HepG2 (cell line): ENCODE results near the gene SCAANT1. TPM values are rescaled to one million over a fixed set of nuclear protein-coding genes. Genes with fewer than 3 reads are reported as not detected.

Experiments used
- ATAC-seq: fragments of 200-7000 bp; cut with Tn5 transposase; 3 replicates; pipeline ENCODE4 v1.9.1; 2020; ENCODE audit warnings: mild to moderate bottlenecking, moderate library complexity
- BruUV-seq: library from RNA; stranded (reverse); fragments of 400-500 nt; replicated peaks from 2 replicates; lab custom pipeline; 2021; lab: Mats Ljungman, UMichigan
- CTCF ChIA-PET: fragments of 300-600 bp; formaldehyde crosslinking; extraction: SDS; loops from one replicate; lab custom pipeline; 2021; ENCODE audit warnings: low total read pairs, inconsistent platforms, low intra/inter-chr PET ratio; lab: Yijun Ruan, JAX
- POLR2A ChIA-PET: fragments of 350-600 bp; sonication (Branson Sonifier 250); formaldehyde crosslinking; loops from one replicate; lab custom pipeline; 2020; ENCODE audit warnings: antibody characterized with exemption, inconsistent platforms; lab: Yijun Ruan, JAX
- DNase-seq: peaks from one replicate; pipeline ENCODE4 v3.0.0-alpha.2; 2015; ENCODE audit warnings: low spot score
- FAIRE-seq: peaks from 3 replicates; lab custom pipeline; 2011; peaks lifted over from hg19 to GRCh38; lab: Jason Lieb, UNC
- H2AFZ ChIP-seq: one replicate; pipeline ENCODE4 v1.6.1; 2011; ENCODE audit warnings: low read length, inconsistent platforms
- H3K27ac ChIP-seq: fragments of 300-600 bp; 3 replicates; pipeline ENCODE4 v1.8.0; 2011; ENCODE audit warnings: mixed run types, mild to moderate bottlenecking, mixed read lengths, low read length, inconsistent platforms; ENCODE audit not compliant: insufficient read depth; ENCODE audit errors: extremely low read length
- H3K27me3 ChIP-seq, 2 experiments: fragments of 200-600 bp in 1 of 2; 2 replicates in 1 of 2; 3 replicates in 1 of 2; pipeline versions ENCODE4 v1.6.0 to v1.8.0; 2011; ENCODE audit warnings: low read length in 2 of 2, mild to moderate bottlenecking in 2 of 2, moderate library complexity in 2 of 2, inconsistent platforms in 1 of 2; ENCODE audit not compliant: insufficient read depth in 2 of 2, control insufficient read depth in 1 of 2
- H3K36me3 ChIP-seq, 2 experiments: fragments of 200-600 bp in 1 of 2; replicated peaks in 1 of 2; 2 replicates in 1 of 2; 3 replicates in 1 of 2; pipeline versions ENCODE4 v1.5.1 to v1.8.0; 2011; ENCODE audit warnings: low read length in 2 of 2, inconsistent platforms in 1 of 2; ENCODE audit not compliant: insufficient read depth in 2 of 2, control insufficient read depth in 1 of 2
- H3K4me1 ChIP-seq: 2 replicates; pipeline ENCODE4 v1.5.1; 2012; ENCODE audit warnings: low read length, inconsistent platforms; ENCODE audit not compliant: insufficient read depth
- H3K4me2 ChIP-seq: 2 replicates; pipeline ENCODE4 v1.6.0; 2011; ENCODE audit warnings: low read depth, low read length, inconsistent platforms
- H3K4me3 ChIP-seq, 3 experiments: fragments of 200-600 bp in 1 of 3; sonication (generic), shearing (Covaris generic) in 1 of 3; replicated peaks in 1 of 3; 2 replicates each; pipeline ENCODE4 v1.5.1; 2011 to 2016; ENCODE audit warnings: low read length in 3 of 3, inconsistent platforms in 2 of 3, low read depth in 2 of 3, mild to moderate bottlenecking in 2 of 3, control low read depth in 1 of 3, mixed read lengths in 1 of 3; ENCODE audit not compliant: insufficient read depth in 1 of 3
- H3K79me2 ChIP-seq: one replicate; pipeline ENCODE4 v1.6.1; 2011; ENCODE audit warnings: low read length, inconsistent platforms; ENCODE audit not compliant: insufficient read depth
- H3K9ac ChIP-seq: 2 replicates; pipeline ENCODE4 v1.6.0; 2011; ENCODE audit warnings: mild to moderate bottlenecking, low read depth, low read length, inconsistent platforms; ENCODE audit not compliant: insufficient read depth
- H3K9me3 ChIP-seq: 2 replicates; pipeline ENCODE4 v1.5.1; 2012; ENCODE audit warnings: mild to moderate bottlenecking, low read length
- H4K20me1 ChIP-seq: 2 replicates; pipeline ENCODE4 v1.6.0; 2011; ENCODE audit warnings: inconsistent platforms, mild to moderate bottlenecking, low read length, moderate library complexity; ENCODE audit not compliant: insufficient read depth
- FOXC1 ChIP-seq: sonication (generic); formaldehyde crosslinking; IDR thresholded peaks from 2 replicates; pipeline ENCODE4 v1.8.0; 2022; ENCODE audit warnings: mild to moderate bottlenecking, missing genetic modification reagents, borderline replicate concordance
- GATAD1 ChIP-seq: IDR thresholded peaks from 2 replicates; pipeline ENCODE4 v1.6.1; 2016; ENCODE audit warnings: missing genetic modification reagents, missing compliant biosample characterization
- KLF11 ChIP-seq: IDR thresholded peaks from 2 replicates; pipeline ENCODE4 v1.6.1; 2016; ENCODE audit warnings: missing compliant biosample characterization
- MTA1 ChIP-seq: sonication (generic); formaldehyde crosslinking; IDR thresholded peaks from 2 replicates; pipeline ENCODE4 v1.4.0; 2020; ENCODE audit warnings: missing genetic modification reagents, mild to moderate bottlenecking, borderline replicate concordance
- SSRP1 ChIP-seq: IDR thresholded peaks from 2 replicates; pipeline ENCODE4 v1.6.1; 2016; ENCODE audit warnings: control low read depth
- XBP1 ChIP-seq: sonication (generic); formaldehyde crosslinking; IDR thresholded peaks from 2 replicates; pipeline ENCODE4 v1.5.0; 2020; ENCODE audit warnings: missing genetic modification reagents
- ZNF605 ChIP-seq: sonication (generic); formaldehyde crosslinking; IDR thresholded peaks from 2 replicates; pipeline ENCODE4 v1.8.0; 2022; ENCODE audit warnings: mild to moderate bottlenecking, missing genetic modification reagents
- ZNF720 ChIP-seq: sonication (generic); formaldehyde crosslinking; IDR thresholded peaks from 2 replicates; pipeline ENCODE4 v1.4.0; 2020; ENCODE audit warnings: missing genetic modification reagents
- WGBS: methylation state at CpG from one replicate; pipeline ENCODE4 v1.1.6; 2017; ENCODE audit warnings: low lambda C conversion rate; 5-methylcytosine and 5-hydroxymethylcytosine counted together
- in situ Hi-C: cut with HindIII; loops from 2 replicates; pipeline ENCODE4 v1.10.0; 2017; ENCODE audit warnings: low pct_unique_long_range_greater_than_20kb; ENCODE audit not compliant: extremely low pct_ligation_motif_present
- intact Hi-C: fragments of 100-400 bp; cut with micrococcal nuclease; formaldehyde crosslinking; loops from one replicate; pipeline ENCODE4 v1.10.0; 2022; ENCODE audit not compliant: unreplicated experiment
- polyA plus RNA-seq, 8 experiments: library from polyadenylated mRNA; depleted of rRNA in 3 of 8; stranded (reverse) in 7 of 8; unstranded in 1 of 8; fragments of >200 nt; fragmentation: Illumina TruSeq in 4 of 8; extraction: Trizol in 4 of 8; gene quantifications; 2 replicates each; pipeline versions ENCODE4 v1.2.1 to v1.2.3, GENCODE V29; 2011 to 2016; ENCODE audit warnings: low read depth in 4 of 8, missing spikeins in 1 of 8, mixed read lengths in 1 of 8; ENCODE audit not compliant: insufficient read depth in 1 of 8
- total RNA-seq, 5 experiments: library from RNA; depleted of rRNA; stranded (reverse); fragments of >200 nt; fragmentation: Illumina TruSeq; extraction: Trizol; gene quantifications; 2 replicates each; pipeline ENCODE4 v1.2.3, GENCODE V29; 2016; ENCODE audit warnings: low read depth in 1 of 5
- TF ChIP-seq, protein P1 (sequence below): IDR thresholded peaks from 2 replicates; pipeline ENCODE4 v1.6.1; 2012; ENCODE audit warnings: low read depth, low read length, improper control_type of control experiment
- TF ChIP-seq, protein P2 (sequence below): sonication (generic); formaldehyde crosslinking; IDR thresholded peaks from 2 replicates; pipeline ENCODE4 v1.5.0; 2020; ENCODE audit warnings: missing genetic modification reagents, mild to moderate bottlenecking, borderline replicate concordance

SCAANT1 gene
- total and polyA plus RNA-seq, 2 of the 13 experiments (the other 11 are each of a cell fraction or from before 2014, with no cell fraction given) = not detected

DNA sequence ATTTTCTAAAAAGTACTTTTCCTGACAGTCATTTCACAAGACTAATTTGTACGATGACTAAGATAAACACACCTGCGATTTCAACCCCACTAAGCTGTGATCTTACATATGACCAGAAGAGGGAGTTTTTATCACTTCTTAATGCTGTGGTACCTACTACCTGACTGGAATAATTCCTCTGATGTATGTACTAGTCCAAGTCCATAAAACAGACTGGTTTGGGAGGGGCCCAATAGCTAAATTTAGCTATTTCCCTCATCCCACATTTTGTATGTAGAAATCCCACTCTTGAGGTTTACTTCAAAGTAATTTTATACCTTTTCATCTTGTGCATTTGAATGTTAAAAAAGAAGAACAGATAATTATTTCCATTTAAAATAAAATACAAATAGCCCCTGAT, 49.7 kb upstream of the SCAANT1 start (continued):
- TF ChIP-seq, protein P1, sequence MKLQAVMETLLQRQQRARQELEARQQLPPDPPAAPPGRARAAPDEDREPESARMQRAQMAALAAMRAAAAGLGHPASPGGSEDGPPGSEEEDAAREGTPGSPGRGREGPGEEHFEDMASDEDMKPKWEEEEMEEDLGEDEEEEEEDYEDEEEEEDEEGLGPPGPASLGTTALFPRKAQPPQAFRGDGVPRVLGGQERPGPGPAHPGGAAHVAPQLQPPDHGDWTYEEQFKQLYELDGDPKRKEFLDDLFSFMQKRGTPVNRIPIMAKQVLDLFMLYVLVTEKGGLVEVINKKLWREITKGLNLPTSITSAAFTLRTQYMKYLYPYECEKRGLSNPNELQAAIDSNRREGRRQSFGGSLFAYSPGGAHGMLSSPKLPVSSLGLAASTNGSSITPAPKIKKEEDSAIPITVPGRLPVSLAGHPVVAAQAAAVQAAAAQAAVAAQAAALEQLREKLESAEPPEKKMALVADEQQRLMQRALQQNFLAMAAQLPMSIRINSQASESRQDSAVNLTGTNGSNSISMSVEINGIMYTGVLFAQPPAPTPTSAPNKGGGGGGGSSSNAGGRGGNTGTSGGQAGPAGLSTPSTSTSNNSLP = peak; percentile 90; the same call in 1 of the 2 replicates

DNA sequence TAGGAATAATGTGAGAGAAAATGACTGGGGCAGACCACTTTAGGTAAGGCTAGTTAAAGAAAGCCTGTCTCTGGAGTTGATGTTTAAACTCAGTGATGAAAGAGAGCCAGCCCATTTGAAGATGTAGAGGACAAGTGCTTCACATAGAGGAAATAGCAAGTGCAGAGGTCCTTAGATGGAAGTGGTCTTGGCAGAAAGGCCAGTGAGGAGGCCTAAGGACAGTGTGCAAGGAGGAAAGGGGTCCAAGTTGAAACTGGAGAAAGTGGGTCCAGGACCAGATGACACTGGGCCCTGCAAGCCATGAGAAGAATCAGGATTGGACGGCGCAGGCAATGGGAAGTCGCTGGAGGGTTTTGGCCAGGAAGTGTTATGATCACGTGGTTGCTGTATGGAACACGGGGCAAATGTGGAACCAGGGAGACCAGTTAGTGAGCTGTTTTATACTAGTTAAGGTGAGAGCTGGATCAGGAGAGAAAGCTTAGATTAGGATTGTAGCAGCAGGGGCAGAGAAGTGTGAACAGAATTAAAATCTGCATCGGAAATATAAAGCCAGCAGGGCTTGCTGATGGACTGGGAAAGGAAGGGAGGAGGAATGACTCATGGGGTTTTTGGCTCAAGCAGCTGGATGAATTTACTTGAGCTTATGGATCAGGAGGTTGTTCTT, 48.0 kb upstream of the SCAANT1 start:
- BruUV-seq = no TSS peak
- Histone ChIP-seq H3K4me2 (no peak overlapping the region), H4K20me1 (no peaks in the 10 kb centered on the region), H3K4me3 (no peak overlapping the region), H3K79me2 (peaks cover 6% of the 10 kb centered on the region), H3K27ac (no peak overlapping the region), H3K36me3 (peaks cover 2 to 12% of the 10 kb centered on the region in 2 experiments; a peak in 2 of 5 replicates), H3K27me3 (no peaks in the 10 kb centered on the region), H3K9ac (no peak overlapping the region), H2AFZ (no peak overlapping the region), H3K9me3 (no peaks in the 10 kb centered on the region), H3K4me1 (peaks cover 7% of the 10 kb centered on the region; the same call in 1 of the 2 replicates)
- ATAC-seq (no peak), DNase-seq (no peak), FAIRE-seq (no peak)
- 93% methylated on average over 6 of the region's 6 CpGs for WGBS
- TF ChIP-seq, protein P2, sequence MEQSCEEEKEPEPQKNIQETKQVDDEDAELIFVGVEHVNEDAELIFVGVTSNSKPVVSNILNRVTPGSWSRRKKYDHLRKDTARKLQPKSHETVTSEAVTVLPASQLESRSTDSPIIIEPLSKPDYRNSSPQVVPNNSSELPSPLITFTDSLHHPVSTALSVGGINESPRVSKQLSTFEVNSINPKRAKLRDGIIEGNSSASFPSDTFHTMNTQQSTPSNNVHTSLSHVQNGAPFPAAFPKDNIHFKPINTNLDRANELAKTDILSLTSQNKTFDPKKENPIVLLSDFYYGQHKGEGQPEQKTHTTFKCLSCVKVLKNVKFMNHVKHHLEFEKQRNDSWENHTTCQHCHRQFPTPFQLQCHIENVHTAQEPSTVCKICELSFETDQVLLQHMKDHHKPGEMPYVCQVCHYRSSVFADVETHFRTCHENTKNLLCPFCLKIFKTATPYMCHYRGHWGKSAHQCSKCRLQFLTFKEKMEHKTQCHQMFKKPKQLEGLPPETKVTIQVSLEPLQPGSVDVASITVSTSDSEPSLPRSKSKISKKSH (CRISPR knock-in tag) = no peak
- TF ChIP-seq KLF11 (CRISPR knock-in tag) = no peak
- TF ChIP-seq ZNF605 (CRISPR knock-in tag) = no peak
- TF ChIP-seq MTA1 (CRISPR knock-in tag) = no peak
- no peak for TF ChIP-seq XBP1 (CRISPR knock-in tag)
- TF ChIP-seq GATAD1 (CRISPR knock-in tag) = no peak
- no peak for TF ChIP-seq SSRP1 (CRISPR knock-in tag)
- no peak for TF ChIP-seq ZNF720 (CRISPR knock-in tag)
- TF ChIP-seq FOXC1 = no peak
- in situ Hi-C loops = loop anchor here (5.0 kb wide), 1 partner anchor 37 kb away; no protein-coding TSS in a partner anchor
- intact Hi-C loops = loop anchor here (5.0 kb wide), 2 partner anchors 48 to 62 kb away; partner anchors contain the start of genes PSMD6 and SCAANT1
- ChIA-PET CTCF (interaction anchor here (3.8 kb wide), 1 partner anchor 33 kb away, joined by 35 read pairs; no protein-coding TSS in a partner anchor), POLR2A (no interaction called here)
